Subcutaneous adipose tissue (tissue), 4 donors: ENCODE data around the gene ACOXL. TPM values are rescaled to one million over a fixed set of nuclear protein-coding genes. Genes with fewer than 3 reads are reported as not detected.

ENCODE experiments used
- CTCF ChIP-seq: fragments of 450-650 bp; IDR thresholded peaks from one replicate; pipeline ENCODE4 v1.5.1; 2016; ENCODE audit warnings: low read depth, mild to moderate bottlenecking, control low read depth, antibody characterized with exemption, moderate library complexity
- total RNA-seq, 4 donors: library from RNA; depleted of rRNA; stranded (reverse); fragments of >200 nt; gene quantifications; one replicate each; pipeline ENCODE4 v1.1.0, GENCODE V29; 2016

Gene ACOXL
- total RNA-seq, 4 donors from 2014 or later = not detected

GRCh38 chr2:110707386-110707965 lies 24.9 kb upstream of the ACOXL start:
- no peak for TF ChIP-seq CTCF

- TF ChIP-seq CTCF = no peak
These were observed 23.9 kb upstream of the ACOXL start for GRCh38 chr2:110708455-110708854.

GRCh38 chr2:110712737-110713136 lies 19.6 kb upstream of the ACOXL start:
- no peak for TF ChIP-seq CTCF

- TF ChIP-seq CTCF = no peak
These were observed 18.6 kb upstream of the ACOXL start for GRCh38 chr2:110713513-110714362.

DNA sequence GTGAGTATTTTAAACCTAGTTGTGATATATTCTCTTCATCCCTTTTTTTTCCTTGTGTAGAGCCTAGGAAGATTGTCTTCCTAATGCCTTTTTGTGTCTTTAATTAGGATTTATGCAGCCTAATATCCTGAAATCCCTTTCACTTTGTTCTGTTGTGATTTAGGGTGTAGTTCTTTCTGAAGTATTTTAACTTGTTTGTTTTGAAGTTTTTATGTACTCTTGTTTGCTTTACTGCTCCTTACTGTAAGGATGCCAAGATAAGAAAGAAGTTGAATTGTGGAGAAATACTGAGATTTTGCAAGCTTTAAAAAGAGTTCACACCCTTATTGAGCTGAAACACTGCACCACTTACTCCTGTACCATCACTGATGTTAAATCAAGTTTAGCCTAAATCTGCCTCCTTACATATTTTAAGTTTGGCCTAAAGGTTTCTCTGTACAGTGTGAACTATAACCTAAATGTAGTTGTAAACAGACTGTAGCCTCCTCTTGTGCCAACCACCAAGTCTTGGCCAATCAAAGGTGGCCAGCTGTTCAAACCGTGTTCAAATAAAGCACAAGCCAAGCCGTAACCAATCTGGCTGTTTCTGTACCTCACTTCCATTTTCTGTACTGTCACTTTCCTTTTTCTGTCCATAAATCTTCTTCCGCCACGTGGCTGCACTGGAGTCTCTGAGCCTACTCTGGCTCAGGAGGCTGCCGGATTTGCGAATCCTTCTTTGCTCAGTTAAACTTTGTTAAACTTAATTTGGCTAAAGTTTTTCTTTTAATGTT lies 17.7 kb upstream of the ACOXL start:
- TF ChIP-seq CTCF = no peak

GRCh38 chr2:110716959-110717645 lies 15.3 kb upstream of the ACOXL start:
- TF ChIP-seq CTCF = no peak
